A673 (cell line): ENCODE results near the gene TMEM170A. TPM values are rescaled to one million over a fixed set of nuclear protein-coding genes. Genes with fewer than 3 reads are reported as not detected.
A peak's percentile ranks its signal among the peaks of the same experiment; 100 is the strongest.

ENCODE experiments used
- Bru-seq: library from RNA; stranded (reverse); fragments of 400-500 nt; gene quantifications from one replicate; lab custom pipeline; 2021; lab: Mats Ljungman, UMichigan
- BruChase-seq, 2 experiments: library from RNA; stranded (reverse); fragments of 400-500 nt; gene quantifications; one replicate each; lab custom pipeline; 2021; lab: Mats Ljungman, UMichigan
- BruUV-seq: library from RNA; stranded (reverse); fragments of 400-500 nt; replicated peaks from 2 replicates; lab custom pipeline; 2021; lab: Mats Ljungman, UMichigan
- CTCF ChIA-PET: fragments of 300-600 bp; sonication (Branson Sonifier 250); formaldehyde crosslinking; loops from one replicate; lab custom pipeline; 2022; ENCODE audit warnings: antibody characterized with exemption; lab: Charles Lee
- POLR2A ChIA-PET: fragments of 300-600 bp; sonication (Branson Sonifier 250); formaldehyde crosslinking; loops from one replicate; lab custom pipeline; 2022; ENCODE audit warnings: antibody characterized with exemption; ENCODE audit not compliant: low non-redundant PET; lab: Charles Lee
- DNase-seq: peaks from one replicate; pipeline ENCODE4 v3.0.0-alpha.2; 2015; ENCODE audit warnings: low spot score
- H3K27ac ChIP-seq: fragments of 200-600 bp; sonication (generic); 2 replicates; pipeline ENCODE4 v1.5.1; 2016; ENCODE audit warnings: mixed run types, low read depth, mild to moderate bottlenecking, mixed read lengths, antibody characterized with exemption, low read length; ENCODE audit not compliant: poor library complexity, severe bottlenecking
- H3K27me3 ChIP-seq: fragments of 200-600 bp; sonication (generic); replicated peaks from 2 replicates; pipeline ENCODE4 v1.6.1; 2017; ENCODE audit warnings: mixed run types, low read depth, mild to moderate bottlenecking, mixed read lengths, antibody characterized with exemption, low read length; ENCODE audit not compliant: insufficient read depth, poor library complexity
- H3K36me3 ChIP-seq: fragments of 200-600 bp; sonication (generic); 2 replicates; pipeline ENCODE4 v1.6.1; 2016; ENCODE audit warnings: mixed run types, mild to moderate bottlenecking, mixed read lengths, antibody characterized with exemption, low read length; ENCODE audit not compliant: insufficient read depth, poor library complexity, severe bottlenecking
- H3K4me1 ChIP-seq: fragments of 200-600 bp; sonication (generic); 2 replicates; pipeline ENCODE4 v1.6.1; 2017; ENCODE audit warnings: mixed run types, mild to moderate bottlenecking, mixed read lengths, antibody characterized with exemption, low read length; ENCODE audit not compliant: insufficient read depth, poor library complexity, severe bottlenecking
- H3K4me3 ChIP-seq: fragments of 200-600 bp; sonication (generic); 2 replicates; pipeline ENCODE4 v1.5.1; 2016; ENCODE audit warnings: low read depth, mixed run types, mild to moderate bottlenecking, mixed read lengths, low read length; ENCODE audit not compliant: poor library complexity, severe bottlenecking
- H3K9me3 ChIP-seq: fragments of 200-600 bp; sonication (generic); 2 replicates; pipeline ENCODE4 v1.6.1; 2016; ENCODE audit warnings: mixed run types, low read depth, mild to moderate bottlenecking, mixed read lengths, antibody characterized with exemption, low read length; ENCODE audit not compliant: poor library complexity, severe bottlenecking
- CTCF ChIP-seq: fragments of 300-800, 200-600 bp; sonication (generic); conservative IDR thresholded peaks from 2 replicates; pipeline ENCODE4 v1.5.1; 2017; ENCODE audit warnings: low read depth, mild to moderate bottlenecking, antibody characterized with exemption, low read length, moderate library complexity, mixed read lengths
- EZH2 ChIP-seq: fragments of 200-600 bp; sonication (generic); IDR thresholded peaks from 2 replicates; pipeline ENCODE4 v1.6.1; 2017; ENCODE audit warnings: borderline replicate concordance, low read depth, mild to moderate bottlenecking, mixed read lengths, antibody characterized with exemption, low read length; ENCODE audit not compliant: poor library complexity, severe bottlenecking
- intact Hi-C: fragments of 100-400 bp; cut with micrococcal nuclease; formaldehyde crosslinking; loops from one replicate; pipeline ENCODE4 v1.10.0; 2022; ENCODE audit not compliant: unreplicated experiment
- long read RNA-seq: library from polyadenylated mRNA; stranded (forward); transcript quantifications from one replicate; pipeline ENCODE4 v2.0.0, GENCODE V29; 2022
- total RNA-seq: library from RNA; stranded (reverse); gene quantifications from 2 replicates; pipeline ENCODE4 v1.2.3, GENCODE V29; 2021

Gene TMEM170A, protein sequence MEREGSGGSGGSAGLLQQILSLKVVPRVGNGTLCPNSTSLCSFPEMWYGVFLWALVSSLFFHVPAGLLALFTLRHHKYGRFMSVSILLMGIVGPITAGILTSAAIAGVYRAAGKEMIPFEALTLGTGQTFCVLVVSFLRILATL
- total RNA-seq (25.9 and 30.4 TPM in 2 replicates), Bru-seq, nascent RNA (percentile 79 among the genes with signal in this experiment), BruChase-seq, experiment 1, labeled RNA remaining after a 2-hour chase (percentile 98 among the genes with signal in this experiment), BruChase-seq, experiment 2, labeled RNA remaining after a 6-hour chase (percentile 86 among the genes with signal in this experiment)
- long read RNA-seq, full-length matches to known transcripts, result 13 of 22 reads
- long read RNA-seq, partial matches to known transcripts, result 5 of 22 reads
- long read RNA-seq, other reads (novel, unspliced or antisense), result 4 of 22 reads

- Histone ChIP-seq H3K4me1 (peaks cover 2% of the 10 kb centered on the region), H3K27me3 (no peaks in the 10 kb centered on the region), H3K4me3 (peak within 1 kb of the TSS; percentile 76), H3K27ac (peak within 1 kb of the TSS; percentile 92), H3K36me3 (no peaks in the 10 kb centered on the region), H3K9me3 (no peaks in the 10 kb centered on the region)
- TF ChIP-seq EZH2 (no peak), CTCF (peak; percentile 100)
- ChIA-PET CTCF (interaction anchor here (0.8 to 1.2 kb wide), 4 partner anchors 19 to 265 kb away, joined by 3 to 6 read pairs (median 4); no protein-coding TSS in a partner anchor), POLR2A (no interaction called here)
- intact Hi-C loops, result loop anchor here (2.0 kb wide), 3 partner anchors 90 to 266 kb away; partner anchors contain the start of gene ADAT1
- DNase-seq, result peak; percentile 99
- BruUV-seq, result no TSS peak
Measured at GRCh38 chr16:75464122-75464918, at the start of gene TMEM170A. Gene TMEM170A (minus strand): TSS chr16:75464689. CDS start chr16:75464600, 89 bp downstream.

- Histone ChIP-seq H3K9me3 (no peaks in the 10 kb centered on the region), H3K27me3 (no peaks in the 10 kb centered on the region), H3K36me3 (no peaks in the 10 kb centered on the region), H3K27ac (peak overlapping the region; percentile 43), H3K4me3 (no peak overlapping the region), H3K4me1 (peaks cover 9% of the 10 kb centered on the region)
- peak; percentile 74 for DNase-seq
- CTCF ChIA-PET, result no interaction called here
- TF ChIP-seq CTCF (no peak), EZH2 (no peak)
- POLR2A ChIA-PET, result no interaction called here
- intact Hi-C loops, result no loop called here
- BruUV-seq, result no TSS peak
Measured at GRCh38 chr16:75506574-75506973, 42.1 kb upstream of the TMEM170A start.

- DNase-seq, result no peak
- H3K4me1 ChIP-seq, result peaks cover 9% of the 10 kb centered on the region
- CTCF ChIA-PET, result no interaction called here
- H3K9me3 ChIP-seq, result no peaks in the 10 kb centered on the region
- intact Hi-C loops, result no loop called here
- BruUV-seq, result no TSS peak
- H3K27me3 ChIP-seq, result no peaks in the 10 kb centered on the region
- POLR2A ChIA-PET, result no interaction called here
- H3K4me3 ChIP-seq, result no peak overlapping the region
- H3K36me3 ChIP-seq, result no peaks in the 10 kb centered on the region
- TF ChIP-seq EZH2, result no peak
- TF ChIP-seq CTCF, result no peak
- peak overlapping the region; percentile 43 for H3K27ac ChIP-seq
Measured at GRCh38 chr16:75506107-75506506, 41.6 kb upstream of the TMEM170A start.
